Tibial nerve (tissue), 4 donors: ENCODE measurements around the gene USP32. TPM values are rescaled to one million over a fixed set of nuclear protein-coding genes. Genes with fewer than 3 reads are reported as not detected.

Source experiments
- DNase-seq, 2 donors: peaks; one replicate each; pipeline ENCODE4 v3.0.0-alpha.2; 2019; ENCODE audit warnings: low spot score in 2 of 2
- H3K27ac ChIP-seq, 4 donors: fragments of 200-600 bp; sonication (generic) in 3 of 4; one replicate each; pipeline ENCODE4 v1.5.1; 2017 to 2019; ENCODE audit warnings: mild to moderate bottlenecking in 1 of 4
- H3K27me3 ChIP-seq, 2 donors: fragments of 200-600 bp; sonication (generic) in 1 of 2; one replicate each; pipeline versions ENCODE4 v1.5.1 to v1.6.0; 2017 to 2019
- H3K36me3 ChIP-seq, 3 donors: fragments of 200-600 bp; sonication (generic); one replicate each; pipeline ENCODE4 v1.5.1; 2018 to 2019
- H3K4me1 ChIP-seq, 4 donors: fragments of 200-600 bp; sonication (generic) in 3 of 4; one replicate each; pipeline ENCODE4 v1.5.1; 2017 to 2019
- H3K4me3 ChIP-seq, 4 donors: fragments of 200-600 bp; sonication (generic) in 3 of 4; one replicate each; pipeline ENCODE4 v1.5.1; 2017 to 2019; ENCODE audit warnings: mild to moderate bottlenecking in 1 of 4, moderate library complexity in 1 of 4
- H3K9me3 ChIP-seq, 4 donors: fragments of 200-600 bp; sonication (generic) in 3 of 4; one replicate each; pipeline ENCODE4 v1.5.1; 2017 to 2019
- EP300 ChIP-seq, 2 donors: sonication (generic); formaldehyde crosslinking; IDR thresholded peaks; one replicate each; pipeline ENCODE4 v1.6.1; 2017; ENCODE audit warnings: antibody characterized with exemption in 2 of 2, mild to moderate bottlenecking in 1 of 2
- POLR2A ChIP-seq, 2 donors: fragments of 450-650 bp; IDR thresholded peaks; one replicate each; pipeline ENCODE4 v1.6.1; 2017; ENCODE audit warnings: antibody characterized with exemption in 2 of 2, mild to moderate bottlenecking in 2 of 2, moderate library complexity in 2 of 2
- WGBS, 2 donors: methylation state at CpG; one replicate each; pipeline ENCODE4 v1.1.5; 2018; 5-methylcytosine and 5-hydroxymethylcytosine counted together
- total RNA-seq, 4 donors: library from RNA; depleted of rRNA; stranded (reverse); fragments of >200 nt; gene quantifications; one replicate each; pipeline ENCODE4 v1.1.0, GENCODE V29; 2016
- TF ChIP-seq, protein P1 (sequence below), 5 experiments: fragments of 200-600 bp in 3 of 5; fragments of 450-650 bp in 2 of 5; sonication (generic) in 3 of 5; IDR thresholded peaks; one replicate each; pipeline ENCODE4 v1.5.1; 2016 to 2019; ENCODE audit warnings: antibody characterized with exemption in 5 of 5, mild to moderate bottlenecking in 3 of 5, moderate library complexity in 2 of 5

Gene USP32
- total RNA-seq, 4 donors from 2014 or later = 49.6 to 64.7 (median 56.5) TPM

- no peak overlapping the region for H3K27ac ChIP-seq
- H3K4me1 ChIP-seq = peaks cover 0 to 16% (median under 1%) of the 10 kb centered on the region in 4 donors
- H3K36me3 ChIP-seq = no peaks in the 10 kb centered on the region
- no peak overlapping the region for H3K4me3 ChIP-seq
- TF ChIP-seq, protein P1, sequence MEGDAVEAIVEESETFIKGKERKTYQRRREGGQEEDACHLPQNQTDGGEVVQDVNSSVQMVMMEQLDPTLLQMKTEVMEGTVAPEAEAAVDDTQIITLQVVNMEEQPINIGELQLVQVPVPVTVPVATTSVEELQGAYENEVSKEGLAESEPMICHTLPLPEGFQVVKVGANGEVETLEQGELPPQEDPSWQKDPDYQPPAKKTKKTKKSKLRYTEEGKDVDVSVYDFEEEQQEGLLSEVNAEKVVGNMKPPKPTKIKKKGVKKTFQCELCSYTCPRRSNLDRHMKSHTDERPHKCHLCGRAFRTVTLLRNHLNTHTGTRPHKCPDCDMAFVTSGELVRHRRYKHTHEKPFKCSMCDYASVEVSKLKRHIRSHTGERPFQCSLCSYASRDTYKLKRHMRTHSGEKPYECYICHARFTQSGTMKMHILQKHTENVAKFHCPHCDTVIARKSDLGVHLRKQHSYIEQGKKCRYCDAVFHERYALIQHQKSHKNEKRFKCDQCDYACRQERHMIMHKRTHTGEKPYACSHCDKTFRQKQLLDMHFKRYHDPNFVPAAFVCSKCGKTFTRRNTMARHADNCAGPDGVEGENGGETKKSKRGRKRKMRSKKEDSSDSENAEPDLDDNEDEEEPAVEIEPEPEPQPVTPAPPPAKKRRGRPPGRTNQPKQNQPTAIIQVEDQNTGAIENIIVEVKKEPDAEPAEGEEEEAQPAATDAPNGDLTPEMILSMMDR (IDR thresholded peaks at IDR 0.05) = no peak
- no peak for TF ChIP-seq POLR2A (IDR thresholded peaks at IDR 0.05)
- no peak for TF ChIP-seq EP300 (IDR thresholded peaks at IDR 0.05)
- H3K9me3 ChIP-seq = no peaks in the 10 kb centered on the region
- WGBS, 2 donors = 53 to 61% methylated on average over 5 of the region's 5 CpGs
- peaks cover 0 to 34% of the 10 kb centered on the region in 2 donors for H3K27me3 ChIP-seq
- no peak for DNase-seq
Measured at GRCh38 chr17:60164697-60165096, 227.2 kb downstream of the USP32 start.

DNA sequence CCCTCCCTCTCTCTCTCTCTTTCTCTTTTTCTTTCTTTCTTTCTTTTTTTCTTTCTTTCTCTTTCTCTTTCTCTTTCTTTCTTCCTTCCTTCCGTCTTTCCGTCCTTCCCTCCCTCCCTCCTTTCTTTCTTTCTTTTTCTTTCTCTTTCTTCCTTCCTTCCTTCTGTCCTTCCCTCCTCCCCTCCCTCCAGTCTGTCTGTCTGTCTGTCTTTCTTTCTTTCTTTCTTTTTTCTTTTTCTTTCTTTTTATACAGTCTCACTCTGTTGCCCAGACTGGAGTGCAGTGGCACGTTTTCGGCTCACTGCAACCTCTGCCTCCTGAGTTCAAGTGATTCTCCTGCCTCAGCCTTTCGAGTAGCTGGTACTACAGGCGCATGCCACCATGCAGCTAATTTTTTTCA lies 227.8 kb downstream of the USP32 start:
- H3K27me3 ChIP-seq = peaks cover 0 to 39% of the 10 kb centered on the region in 2 donors
- no peaks in the 10 kb centered on the region for H3K36me3 ChIP-seq
- H3K4me3 ChIP-seq = no peak overlapping the region
- WGBS, 2 donors = 80 to 89% methylated on average over 6 of the region's 6 CpGs
- TF ChIP-seq EP300 (IDR thresholded peaks at IDR 0.05) (no peak), POLR2A (IDR thresholded peaks at IDR 0.05) (no peak)
- TF ChIP-seq, protein P1 (IDR thresholded peaks at IDR 0.05) = no peak
- DNase-seq = no peak
- no peak overlapping the region for H3K27ac ChIP-seq
- H3K4me1 ChIP-seq = peaks cover 0 to 11% (median 0%) of the 10 kb centered on the region in 4 donors
- H3K9me3 ChIP-seq = no peaks in the 10 kb centered on the region

- peaks cover 0 to 48% of the 10 kb centered on the region in 2 donors for H3K27me3 ChIP-seq
- peaks cover 0 to 11% (median 0%) of the 10 kb centered on the region in 4 donors for H3K4me1 ChIP-seq
- no peaks in the 10 kb centered on the region for H3K36me3 ChIP-seq
- DNase-seq = no peak
- no peak for TF ChIP-seq POLR2A (IDR thresholded peaks at IDR 0.05)
- TF ChIP-seq, protein P1 (IDR thresholded peaks at IDR 0.05) = no peak
- TF ChIP-seq EP300 (IDR thresholded peaks at IDR 0.05) = no peak
- H3K27ac ChIP-seq = no peak overlapping the region
- no peak overlapping the region for H3K4me3 ChIP-seq
- no peaks in the 10 kb centered on the region for H3K9me3 ChIP-seq
- 43 to 51% methylated on average over 13 to 20 of the region's 20 CpGs for WGBS, 2 donors
Measured at GRCh38 chr17:60163108-60163784, 228.7 kb downstream of the USP32 start.

DNA sequence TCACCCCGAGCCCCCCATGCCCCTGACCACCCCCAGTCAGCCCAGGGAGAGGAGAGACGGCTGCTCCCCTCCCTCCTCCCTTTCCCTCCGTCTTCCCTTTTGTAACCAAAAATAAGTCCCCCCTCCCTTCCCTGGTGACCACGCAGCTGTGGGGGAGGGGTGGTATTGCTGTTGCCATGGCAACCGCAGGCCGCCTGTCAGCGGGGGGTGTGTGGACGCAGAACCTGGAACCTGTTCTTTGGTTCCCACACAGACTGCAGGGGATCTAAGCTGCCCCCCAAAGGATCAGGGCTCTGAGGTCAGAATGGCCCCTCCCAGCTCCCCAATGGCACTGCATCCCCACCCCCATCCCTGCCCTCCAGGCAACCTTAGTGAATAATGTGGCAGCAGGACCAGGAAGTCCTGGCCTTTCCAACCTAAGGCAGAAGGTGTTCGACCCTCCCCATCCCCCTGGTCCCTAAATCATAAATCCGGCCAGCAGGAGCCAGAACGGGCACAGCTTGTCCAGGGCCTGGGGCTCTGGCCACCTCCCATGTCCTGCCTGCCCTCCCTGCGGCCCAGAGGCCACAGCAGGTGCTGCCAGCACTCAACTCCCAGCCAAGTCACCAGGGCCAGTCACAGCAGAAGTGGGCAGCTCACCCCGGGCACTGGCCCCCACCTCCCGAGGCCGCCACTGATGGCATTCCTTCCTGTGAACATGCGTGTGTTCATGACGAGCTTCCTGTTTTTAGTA lies 230.2 kb downstream of the USP32 start:
- no peak overlapping the region for H3K27ac ChIP-seq
- H3K36me3 ChIP-seq = no peaks in the 10 kb centered on the region
- peaks cover 0 to 58% of the 10 kb centered on the region in 2 donors for H3K27me3 ChIP-seq
- no peak for DNase-seq
- 29 to 31% methylated on average over 15 to 17 of the region's 17 CpGs for WGBS, 2 donors
- H3K4me1 ChIP-seq = peaks cover 0 to 11% (median 0%) of the 10 kb centered on the region in 4 donors
- TF ChIP-seq POLR2A (IDR thresholded peaks at IDR 0.05) (no peak), EP300 (IDR thresholded peaks at IDR 0.05) (no peak)
- TF ChIP-seq, protein P1 (IDR thresholded peaks at IDR 0.05) = no peak
- no peak overlapping the region for H3K4me3 ChIP-seq
- H3K9me3 ChIP-seq = no peaks in the 10 kb centered on the region
